ENCODE measurements around the gene CBX3. TPM values are rescaled to one million over a fixed set of nuclear protein-coding genes. Genes with fewer than 3 reads are reported as not detected.

CBX3 gene
- total RNA-seq, 1 donor from 2014 or later: 157 TPM

Other genes with a start within 250 kb of the CBX3 start
- 66.2 and 68.0 TPM in 2 replicates for gene NFE2L3, start 49.5 kb upstream of the CBX3 start, total RNA-seq
- gene HNRNPA2B1, start 999 bp upstream of the CBX3 start, total RNA-seq: 163 and 274 TPM in 2 replicates
- 0.20 and 0.39 TPM in 2 replicates for gene SNX10, start 90.1 kb downstream of the CBX3 start, total RNA-seq